Neutrophil (primary cell): ENCODE results near the gene CHURC1.

Source experiments
- H3K27ac ChIP-seq: fragments of 200-600 bp; sonication (generic); 2 replicates; pipeline ENCODE4 v1.5.1; 2016; ENCODE audit warnings: mild to moderate bottlenecking, moderate library complexity
- H3K27me3 ChIP-seq: fragments of 200-600 bp; sonication (generic); 2 replicates; pipeline ENCODE4 v1.6.0; 2016; ENCODE audit warnings: mild to moderate bottlenecking
- H3K36me3 ChIP-seq: fragments of 200-600 bp; sonication (generic); 2 replicates; pipeline ENCODE4 v1.5.1; 2017
- H3K4me1 ChIP-seq, 2 experiments: fragments of 200-600 bp in 1 of 2; sonication (generic) in 1 of 2; 1 replicate in 1 of 2; 2 replicates in 1 of 2; pipeline versions ENCODE4 v1.5.1 to v1.6.1; 2013 to 2016; ENCODE audit warnings: low read depth in 1 of 2, low read length in 1 of 2, mild to moderate bottlenecking in 1 of 2, moderate library complexity in 1 of 2; ENCODE audit not compliant: control insufficient read depth in 1 of 2, insufficient read depth in 1 of 2
- H3K4me3 ChIP-seq, 2 experiments: fragments of 200-600 bp in 1 of 2; sonication (generic) in 1 of 2; 1 replicate in 1 of 2; 2 replicates in 1 of 2; pipeline ENCODE4 v1.5.1; 2013 to 2016; ENCODE audit warnings: low read depth in 1 of 2, low read length in 1 of 2, mild to moderate bottlenecking in 1 of 2, moderate library complexity in 1 of 2
- H3K9me3 ChIP-seq: fragments of 200-600 bp; sonication (generic); 2 replicates; pipeline ENCODE4 v1.5.1; 2016
- TF ChIP-seq, protein P1 (sequence below): fragments of 200-600 bp; sonication (generic); IDR thresholded peaks from 2 replicates; pipeline ENCODE4 v1.5.1; 2016; ENCODE audit warnings: antibody characterized with exemption

CHURC1 gene

DNA sequence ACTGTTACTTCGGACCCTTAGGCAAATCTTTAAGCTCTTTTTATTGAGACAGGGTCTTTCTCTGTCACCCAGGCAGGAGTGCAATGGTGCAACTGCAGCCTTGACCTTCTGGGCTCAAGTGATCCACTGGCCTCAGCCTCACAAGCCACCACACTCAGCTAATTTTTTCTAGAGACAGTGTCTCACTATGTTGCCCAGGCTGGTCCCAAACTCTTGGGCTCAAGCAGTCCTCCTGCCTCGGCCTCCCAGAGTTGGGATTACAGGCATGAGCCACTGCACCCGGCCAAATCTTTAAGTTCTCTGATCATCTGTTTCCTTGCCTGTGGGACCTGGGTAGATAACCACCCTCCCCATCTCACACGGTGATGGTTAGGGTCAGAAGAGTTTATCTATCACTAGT lies 30.6 kb downstream of the CHURC1 start:
- Histone ChIP-seq H3K4me3 (no peak overlapping the region), H3K27ac (no peak overlapping the region), H3K9me3 (no peaks in the 10 kb centered on the region), H3K27me3 (no peaks in the 10 kb centered on the region), H3K4me1 (peaks cover 33 to 59% of the 10 kb centered on the region in 2 experiments), H3K36me3 (peaks cover 33% of the 10 kb centered on the region)
- TF ChIP-seq, protein P1, sequence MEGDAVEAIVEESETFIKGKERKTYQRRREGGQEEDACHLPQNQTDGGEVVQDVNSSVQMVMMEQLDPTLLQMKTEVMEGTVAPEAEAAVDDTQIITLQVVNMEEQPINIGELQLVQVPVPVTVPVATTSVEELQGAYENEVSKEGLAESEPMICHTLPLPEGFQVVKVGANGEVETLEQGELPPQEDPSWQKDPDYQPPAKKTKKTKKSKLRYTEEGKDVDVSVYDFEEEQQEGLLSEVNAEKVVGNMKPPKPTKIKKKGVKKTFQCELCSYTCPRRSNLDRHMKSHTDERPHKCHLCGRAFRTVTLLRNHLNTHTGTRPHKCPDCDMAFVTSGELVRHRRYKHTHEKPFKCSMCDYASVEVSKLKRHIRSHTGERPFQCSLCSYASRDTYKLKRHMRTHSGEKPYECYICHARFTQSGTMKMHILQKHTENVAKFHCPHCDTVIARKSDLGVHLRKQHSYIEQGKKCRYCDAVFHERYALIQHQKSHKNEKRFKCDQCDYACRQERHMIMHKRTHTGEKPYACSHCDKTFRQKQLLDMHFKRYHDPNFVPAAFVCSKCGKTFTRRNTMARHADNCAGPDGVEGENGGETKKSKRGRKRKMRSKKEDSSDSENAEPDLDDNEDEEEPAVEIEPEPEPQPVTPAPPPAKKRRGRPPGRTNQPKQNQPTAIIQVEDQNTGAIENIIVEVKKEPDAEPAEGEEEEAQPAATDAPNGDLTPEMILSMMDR = no peak

DNA sequence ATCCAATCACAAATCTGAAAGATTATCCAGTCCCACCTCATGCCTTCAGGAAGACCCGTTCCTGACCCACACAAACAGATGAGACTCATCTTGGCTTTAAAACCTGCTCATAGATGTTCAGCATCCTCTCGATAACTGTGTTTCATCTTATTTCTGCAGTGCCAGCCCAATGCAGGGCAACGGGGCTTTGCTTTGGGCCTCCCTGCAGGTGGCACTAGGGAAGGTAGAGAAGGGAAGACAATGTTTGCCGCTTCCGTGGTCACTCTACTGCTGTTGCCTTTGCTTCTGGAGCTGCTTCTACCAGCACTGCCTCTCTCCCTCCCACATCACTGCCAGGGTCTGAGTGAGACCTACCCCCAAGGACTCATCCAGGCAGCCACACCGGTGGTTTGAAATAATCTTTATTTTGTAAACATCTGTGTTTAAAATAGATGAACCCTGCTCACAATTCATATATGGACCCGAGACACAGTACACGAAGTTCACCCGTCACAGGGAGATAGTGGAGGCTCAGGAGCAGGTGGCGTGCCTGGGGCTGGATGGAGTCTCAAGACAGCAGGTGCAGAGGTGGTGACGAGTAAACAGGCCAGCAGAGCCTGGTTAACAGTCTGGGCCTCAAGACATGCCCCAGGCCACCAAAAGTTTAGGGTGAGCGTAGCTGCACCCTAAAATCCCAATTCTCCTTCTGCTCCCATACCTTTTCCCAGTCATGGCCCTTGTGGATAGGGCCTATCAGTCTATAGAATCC lies 31.4 kb downstream of the CHURC1 start:
- H3K27ac ChIP-seq = no peak overlapping the region
- TF ChIP-seq, protein P1 = no peak
- peaks cover 33 to 53% of the 10 kb centered on the region in 2 experiments for H3K4me1 ChIP-seq
- H3K27me3 ChIP-seq = no peaks in the 10 kb centered on the region
- H3K36me3 ChIP-seq = peaks cover 27% of the 10 kb centered on the region
- H3K4me3 ChIP-seq = no peak overlapping the region
- no peaks in the 10 kb centered on the region for H3K9me3 ChIP-seq

DNA sequence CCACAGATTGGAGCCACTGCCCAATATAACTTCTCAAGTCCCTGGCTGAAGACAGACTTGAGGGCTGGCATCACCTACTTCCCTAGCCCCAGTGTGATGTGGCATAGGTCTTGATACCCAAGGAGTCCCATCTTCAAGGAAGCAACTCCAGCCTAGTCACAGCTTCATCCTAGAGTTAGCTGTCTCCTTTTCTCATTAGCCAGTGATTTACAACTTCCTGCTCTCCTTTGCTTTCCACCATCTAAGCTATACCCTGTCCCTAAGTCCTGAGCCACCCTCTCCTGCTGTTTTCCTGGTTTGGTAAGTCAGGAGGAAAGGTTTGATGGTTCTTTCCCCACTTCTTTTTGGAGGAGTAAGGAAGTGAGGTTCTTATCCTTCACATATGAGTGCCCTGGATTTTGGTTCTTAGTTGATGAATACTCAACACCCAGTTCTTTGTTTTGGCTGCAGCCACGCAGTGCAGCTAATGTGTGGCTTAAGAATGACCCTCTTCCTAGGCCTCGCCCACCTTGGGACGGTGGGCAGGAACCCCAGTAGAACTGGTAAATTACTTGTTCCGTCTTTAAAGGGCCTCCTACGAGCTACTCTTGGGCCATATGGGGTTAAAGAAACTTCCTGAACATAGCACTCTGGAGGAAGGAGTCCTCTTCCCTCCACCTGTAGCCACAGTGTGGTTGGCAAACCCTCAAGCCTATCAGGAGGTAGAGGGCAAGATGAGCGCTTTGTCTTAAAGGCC lies 32.2 kb downstream of the CHURC1 start:
- Histone ChIP-seq H3K27me3 (no peaks in the 10 kb centered on the region), H3K4me1 (peaks cover 33 to 49% of the 10 kb centered on the region in 2 experiments), H3K4me3 (no peak overlapping the region), H3K36me3 (peaks cover 19% of the 10 kb centered on the region), H3K9me3 (no peaks in the 10 kb centered on the region), H3K27ac (peak overlapping the region; percentile 56)
- TF ChIP-seq, protein P1 = no peak

DNA sequence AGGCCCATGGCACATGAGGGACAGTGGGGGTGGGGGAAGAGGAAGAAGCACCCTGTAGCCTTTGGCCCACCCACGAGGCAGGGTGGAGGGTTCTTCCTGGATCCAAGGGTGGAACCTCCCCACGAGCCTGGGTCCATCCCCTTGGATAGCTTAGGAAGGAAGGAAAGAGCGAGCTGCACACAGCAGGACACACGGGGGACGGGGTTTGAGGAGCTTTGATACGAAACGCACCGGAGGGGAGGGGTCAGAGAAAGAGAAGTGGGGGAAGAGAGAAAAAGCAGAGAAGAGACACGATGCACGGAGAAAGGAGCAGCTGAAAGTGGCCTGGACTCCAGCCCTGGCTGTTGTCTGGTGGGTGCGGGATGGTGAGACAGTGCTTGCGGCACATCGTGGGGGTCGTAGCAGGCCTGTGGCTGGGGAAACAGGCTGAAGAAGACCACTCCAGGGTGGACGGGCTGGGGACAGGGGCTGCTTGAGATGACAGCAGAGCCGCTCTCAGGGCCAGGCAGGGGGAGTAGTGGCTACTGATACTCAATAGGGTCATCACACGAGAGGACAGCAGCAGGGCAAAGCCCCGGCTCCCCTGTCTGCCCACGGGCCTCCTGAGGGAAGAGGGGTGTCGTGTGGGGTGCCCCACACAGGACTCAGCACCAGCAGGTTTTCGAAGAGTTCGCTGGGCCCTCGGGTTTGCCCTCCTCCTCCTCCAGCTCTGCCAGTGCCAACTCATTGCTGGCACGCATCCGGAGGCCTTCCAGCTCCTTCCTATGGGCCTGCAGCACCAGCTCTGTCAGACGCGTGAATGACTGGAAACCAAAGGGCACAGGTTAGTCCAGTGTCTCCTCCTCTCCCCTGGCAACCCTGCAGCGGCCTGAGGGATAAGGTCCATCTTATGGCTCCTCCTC lies 33.7 kb downstream of the CHURC1 start:
- peaks cover 10% of the 10 kb centered on the region for H3K36me3 ChIP-seq
- peak overlapping the region; percentile 56 for H3K27ac ChIP-seq
- H3K27me3 ChIP-seq = no peaks in the 10 kb centered on the region
- no peaks in the 10 kb centered on the region for H3K9me3 ChIP-seq
- no peak overlapping the region for H3K4me3 ChIP-seq
- TF ChIP-seq, protein P1 = no peak
- peaks cover 33 to 63% of the 10 kb centered on the region in 2 experiments for H3K4me1 ChIP-seq

DNA sequence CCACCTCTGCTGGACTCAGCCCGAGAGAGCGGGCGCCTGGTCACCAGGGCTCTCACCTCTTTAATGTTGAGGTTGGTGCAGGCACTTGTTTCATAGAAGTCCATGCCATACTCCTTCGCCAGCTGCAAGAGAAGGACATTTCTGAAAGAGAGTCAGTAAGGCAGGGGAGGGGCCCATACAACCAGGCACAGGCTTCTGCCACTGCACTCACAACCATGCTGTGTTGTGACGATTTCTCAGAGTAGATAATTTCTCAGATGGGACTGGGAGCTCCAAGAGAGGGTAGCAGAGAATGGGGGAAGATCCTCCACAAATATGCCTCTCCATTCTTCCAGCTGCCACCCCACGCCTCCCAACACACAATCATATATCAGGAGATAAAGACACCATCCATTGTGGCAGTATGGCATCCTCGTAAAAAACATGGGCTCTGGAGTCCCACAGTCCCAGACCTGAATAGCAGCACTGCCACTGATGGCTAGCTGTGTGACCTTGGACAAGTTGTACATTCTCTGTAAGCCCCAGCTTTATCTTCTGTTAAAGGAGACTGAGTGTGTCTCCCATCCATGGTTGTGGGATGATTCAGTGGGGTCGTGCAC lies 34.5 kb downstream of the CHURC1 start:
- Histone ChIP-seq H3K4me3 (no peak overlapping the region), H3K9me3 (no peaks in the 10 kb centered on the region), H3K27me3 (no peaks in the 10 kb centered on the region), H3K36me3 (peaks cover 10% of the 10 kb centered on the region), H3K27ac (no peak overlapping the region), H3K4me1 (peaks cover 27 to 57% of the 10 kb centered on the region in 2 experiments)
- TF ChIP-seq, protein P1 = no peak
